ENCODE data around the gene GOLGA7B.

The GOLGA7B gene

DNA sequence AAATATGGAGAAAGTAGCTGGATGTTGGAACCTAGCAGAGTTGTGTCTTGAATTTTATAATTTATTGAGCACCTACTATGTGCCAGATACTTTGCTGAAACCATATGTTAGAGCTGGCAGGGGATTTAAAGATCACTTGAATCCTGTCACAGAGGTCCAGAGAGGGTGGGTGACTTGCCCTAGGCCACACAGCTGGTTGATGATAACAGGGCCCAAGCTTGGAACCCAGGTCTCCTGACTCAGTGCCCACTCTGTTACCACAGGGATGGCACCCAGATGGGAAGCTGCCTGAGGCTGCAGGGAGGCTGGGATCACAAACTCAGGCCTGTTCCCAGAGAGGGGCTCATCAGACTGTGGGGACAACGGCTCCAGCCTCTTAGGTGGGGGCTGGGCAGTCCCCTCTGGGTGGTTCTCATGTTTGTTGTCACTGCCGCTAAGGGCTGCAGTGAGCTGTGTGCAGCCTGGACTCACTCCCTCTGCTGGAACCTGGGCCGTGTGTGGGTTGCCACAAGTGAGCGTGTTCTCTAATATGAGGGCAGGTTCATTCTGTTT is 18.6 kb downstream of the GOLGA7B start:
- DNase-seq (ENCODE audit: low spot score): no peak

DNA sequence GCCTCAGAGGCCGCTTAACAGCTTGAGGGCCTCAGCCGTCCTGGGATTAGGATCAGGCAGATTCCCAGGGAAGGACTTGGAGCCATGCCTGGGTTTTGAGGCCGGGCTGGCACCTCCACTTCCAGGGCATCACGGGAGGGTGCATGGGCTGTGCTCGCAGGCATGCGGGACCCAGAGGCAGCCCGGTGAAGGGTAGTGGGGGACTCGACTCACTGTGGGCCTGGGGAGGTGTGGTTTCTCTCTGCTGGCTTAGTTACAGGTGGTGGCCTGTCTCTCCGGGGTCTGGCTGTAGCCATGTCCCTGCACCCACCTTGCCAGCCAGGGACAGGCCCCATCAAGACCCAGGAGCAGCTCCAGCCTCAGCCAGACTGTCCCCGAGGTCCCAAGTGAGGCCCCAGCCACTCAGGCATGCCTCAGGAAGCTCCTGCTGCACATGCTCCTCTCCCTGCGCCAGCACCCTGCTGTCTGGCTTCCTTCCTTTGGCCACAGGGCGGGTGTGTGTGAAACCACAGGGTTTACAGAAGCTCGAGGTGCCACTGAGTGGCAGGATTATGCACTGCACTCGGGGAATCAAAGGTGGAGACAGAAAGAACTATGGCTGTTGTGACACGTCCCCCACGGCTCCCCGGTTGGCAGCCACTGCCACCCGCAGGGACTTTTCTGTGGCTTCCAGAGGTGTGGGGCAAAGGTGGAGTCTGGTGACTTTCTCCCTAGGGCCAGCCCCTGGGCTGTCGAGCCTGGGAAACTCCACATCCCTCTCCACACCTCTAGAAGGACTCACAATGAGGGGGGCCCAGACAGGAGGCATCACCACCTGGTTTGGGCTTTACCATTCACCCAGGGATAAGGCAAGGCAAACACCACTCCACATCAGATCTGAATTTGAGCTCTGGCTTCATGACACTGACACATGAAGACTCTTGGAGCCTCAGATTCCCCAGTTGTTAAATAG is 19.7 kb downstream of the GOLGA7B start:
- DNase-seq (ENCODE audit: low spot score): peak; percentile 91

DNA sequence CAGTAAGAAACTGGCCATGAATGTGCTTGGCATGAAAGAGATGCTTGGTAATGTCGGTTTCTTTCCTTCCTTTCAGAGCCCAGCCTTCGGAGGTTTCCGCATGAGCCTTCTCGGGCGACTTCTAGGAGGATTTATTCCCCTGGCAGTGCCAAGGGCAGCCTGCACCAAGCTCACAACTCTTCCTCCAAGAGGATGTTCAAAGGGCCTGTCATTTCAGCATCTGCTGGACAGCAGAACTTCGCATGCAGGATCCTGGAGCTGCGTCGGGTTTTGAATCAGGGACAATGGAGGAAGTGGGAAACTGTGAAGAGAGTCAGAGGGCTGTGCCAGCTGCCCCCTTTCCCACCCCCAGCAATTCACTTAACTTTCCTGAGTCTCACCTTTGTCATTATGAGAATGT is 21.3 kb downstream of the GOLGA7B start:
- no peak for DNase-seq (ENCODE audit: low spot score)

DNA sequence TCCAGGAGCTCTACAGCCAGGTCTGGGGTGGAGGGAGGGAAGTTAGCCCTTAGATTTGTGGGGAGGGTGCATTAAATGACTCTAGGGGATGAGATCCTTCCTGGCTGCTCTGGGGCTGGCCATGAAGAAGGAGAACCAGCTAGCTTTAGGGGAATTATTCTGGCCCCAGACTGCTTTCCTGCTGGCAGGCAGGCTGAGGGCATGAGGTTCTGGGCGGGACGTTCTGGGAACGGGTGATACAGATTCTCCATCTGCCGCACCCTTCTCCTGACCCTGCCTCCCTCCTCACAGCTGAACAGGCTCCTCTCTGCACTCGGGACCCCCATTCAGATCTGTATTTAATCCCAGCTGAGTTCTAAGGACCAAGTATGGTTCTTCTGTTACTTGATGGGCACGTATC is 23.9 kb downstream of the GOLGA7B start:
- no peak for DNase-seq (ENCODE audit: low spot score)

DNA sequence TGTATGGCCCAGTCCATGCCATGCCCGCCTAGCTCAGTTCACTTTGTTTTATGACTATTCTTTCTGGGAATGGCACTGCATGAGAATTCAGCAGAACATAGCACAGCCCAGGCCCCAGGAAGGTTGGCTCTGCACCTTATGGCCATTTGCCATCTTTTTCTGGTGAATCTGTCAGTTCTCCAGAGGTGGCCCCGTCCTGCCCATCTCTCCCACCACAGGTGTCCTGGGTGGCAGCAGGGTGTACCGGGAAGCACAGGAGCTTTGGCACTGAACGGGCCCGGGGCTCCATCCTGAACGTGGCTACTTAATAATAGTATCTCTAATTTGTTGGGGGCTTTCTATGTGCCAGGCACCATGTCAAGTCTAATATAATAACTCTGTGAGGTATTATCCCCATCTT is 24.7 kb downstream of the GOLGA7B start:
- DNase-seq (ENCODE audit: low spot score): no peak

DNA sequence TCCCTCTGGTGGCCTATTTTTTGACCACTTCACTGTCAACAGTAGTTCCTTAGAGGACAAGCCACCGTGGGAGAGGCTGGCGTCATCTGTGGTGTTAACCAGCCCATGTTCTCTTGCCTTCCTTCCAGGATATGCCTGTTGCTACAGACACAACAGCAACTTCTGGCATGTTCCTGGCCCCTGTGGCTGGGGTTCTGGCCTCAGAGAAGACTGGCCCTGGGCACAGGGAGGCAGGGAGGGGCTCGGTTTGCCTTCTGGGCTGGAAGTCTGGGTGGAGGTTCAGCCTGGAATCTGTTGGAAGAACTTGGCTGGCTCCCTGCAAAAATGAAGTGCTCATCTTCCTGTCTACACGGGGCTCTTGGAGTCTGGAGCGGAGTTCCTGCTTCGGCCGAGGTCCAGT is 25.7 kb downstream of the GOLGA7B start:
- DNase-seq (ENCODE audit: low spot score): no peak

DNA sequence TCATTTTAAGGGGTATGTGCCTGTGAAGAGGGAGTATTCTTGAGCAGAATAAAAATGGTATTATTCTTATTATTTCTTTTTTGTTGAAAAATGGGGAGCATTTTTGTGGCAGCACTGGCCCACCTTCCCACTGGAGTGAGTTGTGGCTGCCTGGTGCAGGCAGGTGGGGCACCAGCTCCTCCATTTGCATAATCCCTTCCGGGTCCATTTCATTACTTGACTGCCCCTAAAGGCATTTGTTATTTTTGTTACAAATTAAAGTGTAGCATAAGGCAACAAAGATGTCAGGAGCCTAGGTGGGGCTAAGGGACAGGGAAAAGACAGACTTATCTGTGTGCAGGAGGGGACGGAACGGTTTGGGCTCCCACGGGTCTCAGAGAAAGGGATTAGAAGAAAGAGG is 26.8 kb downstream of the GOLGA7B start:
- no peak for DNase-seq (ENCODE audit: low spot score)

DNA sequence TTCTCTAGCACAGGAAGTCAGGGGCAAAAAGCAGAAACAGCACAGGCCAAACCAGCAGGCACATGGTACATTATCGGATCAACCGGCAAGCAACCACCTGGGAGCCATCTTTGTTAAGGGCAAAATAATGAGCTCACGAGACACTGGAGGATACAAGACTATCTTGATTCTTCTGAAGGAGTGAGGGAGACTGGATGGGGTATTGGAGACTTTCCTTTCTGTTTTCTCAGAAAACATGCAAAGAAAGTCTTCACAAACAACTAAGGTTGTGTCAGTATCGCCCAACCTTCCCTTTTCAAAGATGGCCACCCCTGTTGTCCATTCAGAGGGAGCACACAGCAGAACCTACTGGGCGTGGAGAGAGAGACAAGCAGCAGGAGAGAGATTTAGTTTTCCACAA is 29.6 kb downstream of the GOLGA7B start:
- DNase-seq (ENCODE audit: low spot score): no peak

DNA sequence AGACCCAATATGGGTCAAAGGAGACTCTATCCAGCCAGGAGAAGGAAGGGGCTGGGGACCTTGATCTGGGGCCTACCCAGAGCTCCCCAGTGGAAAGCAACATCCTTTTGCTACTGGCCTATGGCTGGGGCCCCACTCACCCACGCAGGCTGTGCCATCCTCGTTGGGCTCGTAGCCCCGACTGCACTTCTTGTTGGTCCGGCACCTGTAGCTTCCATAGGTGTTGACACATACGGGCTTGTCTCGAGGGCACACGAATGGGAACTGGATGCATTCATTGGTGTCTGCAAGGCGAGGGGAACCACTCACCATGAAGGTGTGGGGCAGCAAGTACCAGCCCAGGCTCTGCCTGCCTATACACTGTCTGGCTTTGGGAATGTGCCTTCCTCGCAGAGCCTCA is 30.5 kb downstream of the GOLGA7B start:
- DNase-seq (ENCODE audit: low spot score): no peak

DNA sequence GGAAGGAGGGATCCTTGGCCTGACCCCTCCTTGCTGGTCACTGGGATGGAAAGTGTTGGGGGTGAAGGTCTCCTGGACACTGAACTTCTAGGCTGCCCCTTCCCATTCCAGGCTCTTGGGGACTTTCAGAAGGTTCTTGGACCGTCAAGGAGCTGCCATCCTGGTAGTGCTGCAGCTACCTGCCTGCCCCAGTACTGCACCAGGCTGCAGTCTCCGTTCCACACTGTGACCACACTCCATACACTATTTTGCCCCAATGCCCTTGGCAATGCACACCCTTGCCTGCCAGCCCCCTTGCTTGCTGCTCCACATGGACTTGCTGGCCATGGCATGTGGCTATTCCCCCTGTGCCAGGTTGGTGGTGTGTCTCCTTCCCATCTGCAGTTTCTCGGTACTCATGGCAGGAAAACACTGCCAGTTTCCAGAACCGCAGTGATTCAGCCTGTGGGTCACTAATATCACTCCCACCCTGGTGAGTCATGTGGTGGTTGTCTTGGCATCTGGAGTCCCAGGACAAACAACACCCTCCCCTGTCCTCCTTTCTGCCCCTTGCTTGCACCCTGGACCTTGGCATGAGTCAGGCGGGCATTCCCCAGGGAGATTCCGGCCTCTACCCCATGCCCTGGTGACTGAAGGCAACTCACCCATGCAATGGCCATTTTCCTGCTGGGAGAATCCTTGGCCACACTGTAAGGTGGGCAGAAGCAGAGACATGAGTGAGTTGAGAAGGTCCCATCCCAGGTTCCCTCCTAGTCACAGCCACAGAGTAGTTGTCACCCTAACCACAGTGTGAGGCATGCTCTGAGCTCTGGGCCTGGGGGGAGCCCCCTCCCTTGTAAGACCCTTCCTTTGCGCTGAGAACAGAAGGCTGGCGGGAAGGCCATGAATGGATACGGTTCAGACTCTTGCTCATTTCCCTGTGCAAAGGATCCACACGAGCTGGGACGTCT is 32.8 kb downstream of the GOLGA7B start:
- peak; percentile 73 for DNase-seq (ENCODE audit: low spot score)

DNA sequence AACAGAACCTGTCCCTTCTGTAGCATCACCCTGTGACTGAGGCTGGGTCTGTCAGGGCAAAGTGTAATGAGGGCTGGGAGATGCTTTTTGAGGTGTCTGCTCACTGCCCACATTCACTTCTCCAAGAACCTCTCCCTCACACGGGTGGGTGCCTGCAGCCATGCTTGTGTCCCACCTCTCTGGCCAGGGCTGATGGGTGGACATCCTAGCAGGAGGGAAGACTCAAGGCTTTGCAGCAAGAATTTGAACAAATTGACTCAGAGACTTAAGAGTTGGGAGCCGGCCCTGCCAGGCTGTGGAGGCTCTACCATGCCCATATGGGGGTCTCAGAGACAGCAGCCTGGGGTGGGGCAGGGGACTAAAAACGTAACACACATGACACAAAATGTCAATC is 33.4 kb downstream of the GOLGA7B start:
- no peak for DNase-seq (ENCODE audit: low spot score)

DNA sequence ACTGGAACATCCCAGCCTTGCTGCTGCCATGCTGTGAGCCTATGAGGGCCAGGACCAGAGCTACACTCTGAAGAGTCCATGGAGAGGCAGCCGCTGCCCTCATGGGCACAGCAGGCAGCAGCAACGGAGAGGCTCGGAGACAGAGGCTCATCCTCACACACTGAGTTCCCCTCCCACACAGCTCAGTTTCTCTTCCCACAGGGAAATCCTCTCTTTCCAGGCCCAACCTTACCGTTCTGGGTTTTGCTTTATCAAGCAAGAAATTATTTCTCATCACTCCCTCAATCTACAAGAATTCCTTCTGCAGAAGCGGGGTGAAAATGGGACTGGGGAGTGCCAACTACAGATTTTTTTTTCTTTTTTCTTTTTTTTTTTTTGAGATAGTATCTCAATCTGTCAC is 36.6 kb downstream of the GOLGA7B start:
- no peak for DNase-seq (ENCODE audit: low spot score)

DNA sequence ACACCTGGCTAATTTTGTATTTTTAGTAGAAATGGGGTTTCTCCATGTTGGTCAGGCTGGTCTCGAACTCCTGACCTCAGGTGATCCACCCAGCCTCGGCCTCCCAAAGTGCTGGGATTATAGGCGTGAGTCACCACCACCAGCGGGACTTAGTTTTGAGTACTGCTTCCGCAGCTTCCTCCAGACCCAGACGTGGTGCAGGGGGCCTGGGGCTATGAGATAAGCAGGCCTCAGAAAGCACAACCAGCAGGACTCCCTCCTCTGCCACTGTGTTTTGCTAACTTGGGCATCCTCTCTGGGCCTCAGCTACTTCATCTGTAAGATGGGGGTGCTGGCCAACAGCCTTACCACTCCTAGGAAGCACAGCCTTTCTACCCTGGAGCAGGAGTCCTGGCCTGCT is 37.8 kb downstream of the GOLGA7B start:
- no peak for DNase-seq (ENCODE audit: low spot score)

DNA sequence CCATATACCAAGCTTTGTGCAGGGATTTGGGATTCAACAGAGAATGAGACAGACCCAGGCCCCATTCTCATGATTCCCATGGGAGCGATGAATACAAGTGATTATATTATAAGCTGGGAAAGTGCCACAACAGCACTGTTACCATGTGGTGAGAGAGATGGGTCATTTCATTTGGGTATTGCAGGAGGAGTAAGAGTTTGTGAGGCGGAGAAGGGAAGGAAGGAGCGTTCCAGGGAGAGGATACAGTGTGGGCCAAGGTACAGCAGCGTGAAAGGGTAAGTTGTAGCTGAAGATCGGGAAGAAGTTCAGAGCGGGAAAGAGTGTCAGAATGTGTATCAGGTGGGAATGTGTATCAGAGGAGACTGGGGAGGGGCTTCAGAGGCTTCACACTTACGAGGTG is 38.5 kb downstream of the GOLGA7B start:
- DNase-seq (ENCODE audit: low spot score): no peak

DNA sequence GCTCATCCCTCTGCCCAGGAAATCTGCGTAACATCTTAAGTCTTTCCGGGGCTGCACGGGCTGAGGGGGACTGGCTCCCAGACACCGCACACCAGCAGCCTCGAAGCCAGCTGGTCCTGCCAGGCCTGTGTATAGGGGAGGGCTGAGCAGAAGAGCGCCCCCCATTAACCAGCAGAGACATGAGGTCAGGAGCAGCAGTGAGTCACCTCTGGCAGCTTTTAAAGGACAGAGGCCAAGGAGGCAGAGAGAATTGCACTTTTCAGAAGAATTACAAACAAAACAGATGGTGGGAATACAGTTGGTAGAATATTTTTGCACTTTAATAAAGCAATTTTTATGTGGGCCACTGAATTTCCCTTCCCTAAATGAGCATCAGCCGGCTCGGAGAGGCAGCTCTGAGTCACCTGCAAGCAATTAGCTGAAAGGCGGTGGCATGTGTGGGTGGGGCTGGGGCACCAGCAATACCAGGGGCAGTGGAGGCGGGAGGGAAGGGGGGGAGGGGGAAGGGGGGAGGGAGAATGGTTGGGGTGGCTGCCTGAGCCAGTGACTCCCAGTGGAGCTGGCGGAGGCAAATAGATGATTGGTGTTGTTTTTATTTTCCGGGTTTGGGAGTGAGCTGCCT is 39.1 kb downstream of the GOLGA7B start:
- peak; percentile 52 for DNase-seq (ENCODE audit: low spot score)

DNA sequence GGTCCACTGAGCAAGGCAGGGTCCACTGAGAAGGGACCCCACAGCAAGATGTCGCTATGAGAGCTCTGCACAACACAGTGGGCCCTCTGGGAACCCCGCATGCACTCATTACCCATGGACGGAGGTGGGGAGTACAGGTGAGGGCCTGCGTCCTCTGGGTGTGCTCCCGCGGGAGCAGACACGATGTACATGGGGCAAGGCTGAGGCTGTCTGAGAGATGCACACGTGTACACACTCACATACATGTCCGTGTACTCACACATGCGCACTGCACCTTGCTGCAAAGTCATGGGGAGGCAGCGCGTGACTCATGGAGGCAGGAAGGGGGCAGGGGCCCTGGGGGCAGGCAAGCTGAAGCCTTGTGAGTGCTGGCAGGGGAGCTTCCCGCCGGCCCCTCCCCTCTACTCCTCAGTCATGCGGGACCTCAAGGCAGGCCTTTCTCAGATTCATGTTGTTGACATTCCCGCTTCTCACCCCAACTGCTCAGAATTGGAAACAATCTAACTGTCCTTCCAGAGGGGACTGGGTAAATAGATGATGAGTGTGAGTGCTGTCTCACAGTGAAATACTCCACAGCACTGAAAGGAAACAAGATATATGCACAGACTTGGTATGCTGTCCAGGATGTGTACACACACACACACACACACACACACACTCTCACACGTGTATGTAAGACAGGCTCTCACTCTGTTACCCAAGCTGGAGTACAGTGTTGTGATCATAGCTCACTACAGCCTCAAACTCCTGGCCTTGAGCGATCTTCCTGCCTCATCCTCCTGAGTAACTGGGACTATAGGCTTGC is 40.0 kb downstream of the GOLGA7B start:
- no peak for DNase-seq (ENCODE audit: low spot score)

DNA sequence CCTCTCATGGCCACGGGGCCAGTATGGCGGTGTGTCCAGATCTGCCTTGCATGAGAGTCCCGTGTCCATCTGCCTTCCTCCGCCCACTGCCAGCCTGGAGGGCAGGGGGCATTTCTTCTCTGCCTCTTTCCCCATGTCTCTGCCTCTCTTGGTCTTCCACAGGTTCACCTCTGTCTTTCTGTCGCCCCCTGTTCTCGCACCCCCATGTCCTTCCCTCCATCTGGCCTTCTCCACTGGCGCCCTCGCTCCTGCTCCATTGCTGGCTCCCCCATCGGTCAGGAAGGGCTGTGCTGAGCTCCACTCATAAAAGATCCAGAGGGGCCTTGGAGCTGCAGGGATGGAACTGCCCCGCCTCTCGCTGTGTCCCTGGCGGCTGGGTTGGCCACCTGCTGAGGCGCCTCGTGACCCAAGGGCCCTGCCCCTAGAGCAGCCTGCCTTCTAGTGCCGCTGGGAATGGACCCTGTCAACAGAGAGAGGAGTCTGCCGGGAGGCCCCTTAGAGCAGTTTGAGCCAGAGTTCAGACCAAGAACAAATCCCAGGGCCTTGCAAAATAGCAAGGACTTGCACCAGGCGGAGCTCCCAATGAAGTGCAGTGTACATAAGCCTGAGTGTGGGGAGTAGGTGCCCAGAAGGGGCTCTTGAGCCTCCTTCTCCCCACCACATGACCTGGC is 42.0 kb downstream of the GOLGA7B start:
- DNase-seq (ENCODE audit: low spot score): no peak

DNA sequence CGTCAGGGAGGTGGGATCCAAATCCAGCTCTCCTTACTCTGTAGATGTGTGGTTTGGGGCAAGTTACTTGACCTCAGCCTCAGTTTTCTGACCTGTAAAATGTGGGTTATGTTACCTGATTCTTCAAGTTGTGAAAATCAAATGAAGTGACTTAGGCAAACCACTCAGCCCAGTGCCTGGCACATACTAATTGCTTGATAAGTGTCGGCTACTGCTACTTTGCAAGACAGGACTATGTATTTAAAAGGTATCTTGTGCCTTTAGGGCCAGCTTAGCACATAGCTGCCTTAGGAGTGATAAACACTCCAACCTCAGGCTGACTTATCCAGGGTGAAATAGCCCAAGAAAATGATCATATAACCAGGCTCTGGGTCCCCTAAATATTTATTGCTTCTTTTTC is 42.9 kb downstream of the GOLGA7B start:
- no peak for DNase-seq (ENCODE audit: low spot score)

DNA sequence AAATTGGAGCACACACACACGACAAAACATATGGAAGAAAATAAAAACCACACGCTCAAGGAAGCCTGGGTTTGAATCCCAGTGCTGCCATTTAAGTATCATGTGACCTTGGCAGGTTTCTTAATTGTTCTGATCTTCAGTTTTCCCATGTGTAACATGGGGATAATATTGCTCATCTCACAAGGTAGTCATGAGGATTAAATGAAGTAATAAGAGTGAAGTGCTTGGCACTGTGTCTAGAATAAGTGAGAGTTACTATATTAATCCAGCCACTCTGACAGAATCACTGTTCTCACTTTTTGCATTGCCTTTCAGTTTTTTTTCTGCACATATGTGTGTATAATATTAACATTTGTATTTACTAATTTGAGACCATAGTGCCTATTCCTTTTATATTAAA is 43.3 kb downstream of the GOLGA7B start:
- DNase-seq (ENCODE audit: low spot score): no peak

DNA sequence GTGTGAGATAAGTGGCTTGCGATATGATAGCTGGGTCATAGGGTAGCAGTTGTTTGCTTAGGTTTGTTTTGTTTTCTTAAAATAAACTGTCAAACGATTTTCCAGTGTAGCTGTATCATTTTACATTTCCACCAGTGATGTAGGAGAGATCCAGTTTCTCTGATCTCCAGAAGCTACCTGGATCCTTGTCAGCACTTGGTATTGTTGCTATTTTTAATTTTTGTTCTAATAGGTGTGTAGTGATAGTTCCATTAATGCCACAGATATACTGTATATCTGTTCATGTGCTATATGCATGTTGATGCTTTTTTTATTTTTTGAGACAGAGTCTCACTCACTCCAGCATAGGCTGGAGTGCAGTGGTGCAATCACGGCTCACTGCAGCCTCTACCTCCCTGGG is 44.4 kb downstream of the GOLGA7B start:
- DNase-seq (ENCODE audit: low spot score): no peak

DNA sequence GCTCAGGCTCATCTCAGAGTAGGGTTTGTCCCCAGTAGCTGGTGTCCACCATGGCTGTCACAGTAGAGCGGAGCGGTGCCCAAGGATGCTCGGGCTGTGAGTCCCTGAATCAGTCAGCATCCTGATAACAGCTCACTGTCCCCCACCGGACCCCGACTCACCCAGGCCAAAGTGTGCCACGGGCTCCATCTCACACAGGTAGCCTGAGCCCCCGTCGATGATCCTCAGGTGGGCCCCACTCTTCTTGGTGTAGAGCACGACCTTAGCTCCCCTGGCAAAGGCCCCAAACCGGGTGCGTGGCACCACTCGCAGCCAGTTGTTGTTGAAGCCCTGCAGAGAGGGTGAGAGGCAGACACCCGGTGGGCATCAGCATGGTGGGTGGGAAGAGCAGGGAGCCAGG is 45.4 kb downstream of the GOLGA7B start:
- no peak for DNase-seq (ENCODE audit: low spot score)
